ENCODE data around the gene MXRA7. TPM values are rescaled to one million over a fixed set of nuclear protein-coding genes. Genes with fewer than 3 reads are reported as not detected.
"Not testable (repeated sequence)": the region's sequence is repeated elsewhere in the genome, so short reads cannot be mapped to it uniquely, and the experiment has no call there.

MXRA7 gene
- total RNA-seq, 1 experiment from 2014 or later, result 77.9 TPM

DNA sequence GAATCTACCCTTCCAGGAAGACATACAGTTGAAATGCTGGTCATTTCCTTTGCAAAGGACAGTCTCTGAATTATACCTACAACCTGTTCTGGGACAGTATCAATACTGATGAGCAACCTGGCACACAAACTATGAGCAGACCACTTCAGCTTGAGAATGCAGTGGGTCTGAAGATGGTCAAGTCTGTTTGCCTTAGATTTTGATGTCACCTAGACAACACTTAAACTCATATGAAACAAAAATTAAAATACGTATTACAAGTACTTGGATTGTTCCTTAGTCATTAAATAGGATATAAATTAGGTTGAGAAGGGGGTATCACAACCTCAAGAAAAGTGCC, 22.8 kb upstream of the MXRA7 start:
- ATAC-seq (no peak), DNase-seq (ENCODE audit: low read depth, low spot score) (no peak)
- in situ Hi-C loops (cut with HindIII; ENCODE audit: low pct_unique_long_range_greater_than_20kb, low sequenced_read_pairs), result no loop called here
- H3K27me3 ChIP-seq (ENCODE audit: control insufficient read depth, insufficient read depth, low read length), result no peaks in the 10 kb centered on the region
- BruUV-seq (replicated peaks), result no TSS peak
- ChIA-PET CTCF (no interaction called here), POLR2A (interaction anchor here (0.6 to 0.7 kb wide), 2 partner anchors 22 to 370 kb away, joined by 4 read pairs; no protein-coding TSS in a partner anchor)
- peaks cover 25% of the 10 kb centered on the region for H3K4me1 ChIP-seq (ENCODE audit: control insufficient read depth, insufficient read depth, low read length)
- intact Hi-C loops (cut with micrococcal nuclease; ENCODE audit: unreplicated experiment), result no loop called here
- H3K27ac ChIP-seq (ENCODE audit: low read length), result peak overlapping the region; percentile 98
- H3K36me3 ChIP-seq (ENCODE audit: control insufficient read depth, insufficient read depth, low read length), result peaks cover 42% of the 10 kb centered on the region
- no peak; the same call in 1 of the 2 replicates for TF ChIP-seq POLR2AphosphoS5 (IDR thresholded peaks at IDR 0.05; ENCODE audit: low read depth, low read length)
- TF ChIP-seq, protein P1, sequence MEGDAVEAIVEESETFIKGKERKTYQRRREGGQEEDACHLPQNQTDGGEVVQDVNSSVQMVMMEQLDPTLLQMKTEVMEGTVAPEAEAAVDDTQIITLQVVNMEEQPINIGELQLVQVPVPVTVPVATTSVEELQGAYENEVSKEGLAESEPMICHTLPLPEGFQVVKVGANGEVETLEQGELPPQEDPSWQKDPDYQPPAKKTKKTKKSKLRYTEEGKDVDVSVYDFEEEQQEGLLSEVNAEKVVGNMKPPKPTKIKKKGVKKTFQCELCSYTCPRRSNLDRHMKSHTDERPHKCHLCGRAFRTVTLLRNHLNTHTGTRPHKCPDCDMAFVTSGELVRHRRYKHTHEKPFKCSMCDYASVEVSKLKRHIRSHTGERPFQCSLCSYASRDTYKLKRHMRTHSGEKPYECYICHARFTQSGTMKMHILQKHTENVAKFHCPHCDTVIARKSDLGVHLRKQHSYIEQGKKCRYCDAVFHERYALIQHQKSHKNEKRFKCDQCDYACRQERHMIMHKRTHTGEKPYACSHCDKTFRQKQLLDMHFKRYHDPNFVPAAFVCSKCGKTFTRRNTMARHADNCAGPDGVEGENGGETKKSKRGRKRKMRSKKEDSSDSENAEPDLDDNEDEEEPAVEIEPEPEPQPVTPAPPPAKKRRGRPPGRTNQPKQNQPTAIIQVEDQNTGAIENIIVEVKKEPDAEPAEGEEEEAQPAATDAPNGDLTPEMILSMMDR (IDR thresholded peaks at IDR 0.05), result no peak
- H3K4me3 ChIP-seq (ENCODE audit: low read depth in 2 of 2, low read length in 2 of 2), result peak overlapping the region; percentile 7 to 96
- H3K9me3 ChIP-seq (ENCODE audit: control insufficient read depth, insufficient read depth, low read depth, low read length), result no peaks in the 10 kb centered on the region

DNA sequence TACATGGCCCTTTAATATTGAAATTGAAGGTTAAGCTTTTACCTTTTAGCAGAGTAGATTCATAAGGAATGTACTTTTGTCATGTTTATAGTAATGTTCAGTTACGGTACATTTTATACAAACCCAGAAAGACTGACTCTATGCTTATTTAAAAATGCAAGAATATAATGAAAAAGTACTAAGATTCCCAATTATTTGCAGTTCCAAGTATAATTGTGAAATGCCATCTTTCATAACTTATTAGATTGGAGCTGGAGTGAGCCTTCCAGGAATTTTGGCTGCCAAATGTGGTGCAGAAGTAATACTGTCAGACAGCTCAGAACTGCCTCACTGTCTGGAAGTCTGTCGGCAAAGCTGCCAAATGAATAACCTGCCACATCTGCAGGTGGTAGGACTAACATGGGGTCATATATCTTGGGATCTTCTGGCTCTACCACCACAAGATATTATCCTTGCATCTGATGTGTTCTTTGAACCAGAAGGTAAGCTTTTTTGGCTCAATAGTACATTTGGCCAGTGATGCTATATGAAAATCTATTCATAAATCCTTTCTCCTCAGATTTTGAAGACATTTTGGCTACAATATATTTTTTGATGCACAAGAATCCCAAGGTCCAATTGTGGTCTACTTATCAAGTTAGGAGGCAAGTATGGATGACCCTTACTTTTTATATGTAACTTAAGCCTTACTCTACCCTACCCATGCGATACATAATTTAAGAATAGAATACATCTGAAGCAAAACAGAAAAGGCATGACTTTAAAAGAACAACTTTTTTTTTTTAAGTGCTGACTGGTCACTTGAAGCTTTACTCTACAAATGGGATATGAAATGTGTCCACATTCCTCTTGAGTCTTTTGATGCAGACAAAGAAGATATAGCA, 22.2 kb upstream of the MXRA7 start:
- intact Hi-C loops (cut with micrococcal nuclease; ENCODE audit: unreplicated experiment), result no loop called here
- TF ChIP-seq TCF7L2 (IDR thresholded peaks at IDR 0.05; ENCODE audit: low read depth, low read length), result no peak
- peak; percentile 94 for TF ChIP-seq POLR2AphosphoS5 (IDR thresholded peaks at IDR 0.05; ENCODE audit: low read depth, low read length)
- ATAC-seq (no peak), DNase-seq (ENCODE audit: low read depth, low spot score) (no peak)
- H3K4me1 ChIP-seq (ENCODE audit: control insufficient read depth, insufficient read depth, low read length), result peaks cover 24% of the 10 kb centered on the region
- no TSS peak for BruUV-seq (replicated peaks)
- CTCF ChIA-PET, result no interaction called here
- peak overlapping the region in 1 of 2 experiments; percentile 96; a peak in 3 of 4 replicates for H3K4me3 ChIP-seq (ENCODE audit: low read depth in 2 of 2, low read length in 2 of 2)
- H3K9me3 ChIP-seq (ENCODE audit: control insufficient read depth, insufficient read depth, low read depth, low read length), result no peaks in the 10 kb centered on the region
- H3K36me3 ChIP-seq (ENCODE audit: control insufficient read depth, insufficient read depth, low read length), result peaks cover 40% of the 10 kb centered on the region
- in situ Hi-C loops (cut with HindIII; ENCODE audit: low pct_unique_long_range_greater_than_20kb, low sequenced_read_pairs), result no loop called here
- POLR2A ChIA-PET, result interaction anchor here (0.6 to 0.7 kb wide), 4 partner anchors 21 to 370 kb away, joined by 4 to 6 read pairs (median 4); no protein-coding TSS in a partner anchor
- H3K27ac ChIP-seq (ENCODE audit: low read length), result peak overlapping the region; percentile 98
- H3K27me3 ChIP-seq (ENCODE audit: control insufficient read depth, insufficient read depth, low read length), result no peaks in the 10 kb centered on the region

DNA sequence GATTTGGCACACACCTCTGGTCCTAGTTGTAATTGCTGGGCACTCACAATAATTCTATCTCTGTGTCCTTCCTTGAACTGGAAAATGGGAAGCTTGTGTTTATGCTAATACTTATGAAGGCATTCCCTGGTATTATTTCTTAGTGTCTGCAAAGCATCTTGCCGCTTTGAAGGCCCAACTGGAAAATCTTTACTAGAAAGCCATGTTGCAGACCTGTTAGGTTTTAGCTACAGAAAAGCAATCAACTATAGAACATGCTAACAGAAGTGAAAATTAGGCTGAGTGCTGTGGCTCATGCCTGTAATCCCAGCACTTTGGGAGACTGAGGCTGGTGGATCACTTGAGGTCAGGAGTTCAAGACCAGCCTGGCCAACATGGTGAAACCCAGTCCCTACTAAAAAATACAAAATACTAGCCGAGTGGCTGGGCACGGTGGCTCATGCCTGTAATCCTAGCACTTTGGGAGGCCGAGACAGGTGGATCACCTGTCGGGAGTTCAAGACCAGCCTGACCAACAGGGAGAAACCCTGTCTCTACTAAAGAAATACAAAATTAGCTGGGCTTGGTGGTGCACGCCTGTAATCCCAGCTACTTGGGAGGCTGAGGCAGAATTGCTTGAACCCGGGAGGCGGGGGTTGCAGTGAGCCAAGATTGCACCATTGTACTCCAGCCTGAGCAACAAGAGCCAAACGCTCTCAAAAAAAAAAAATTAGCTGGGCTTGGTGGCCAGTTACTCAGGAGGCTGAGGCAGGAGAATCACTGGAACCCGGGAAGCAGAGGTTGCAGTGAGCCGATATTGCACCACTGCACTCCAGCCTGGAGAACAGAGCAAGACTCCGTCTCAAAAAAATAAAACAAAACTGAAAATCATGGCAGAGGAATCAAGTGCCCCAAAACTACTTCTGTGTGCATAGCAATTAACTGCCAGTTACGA, 21.3 kb upstream of the MXRA7 start:
- peaks cover 24% of the 10 kb centered on the region for H3K4me1 ChIP-seq (ENCODE audit: control insufficient read depth, insufficient read depth, low read length)
- DNase-seq (ENCODE audit: low read depth, low spot score); in situ Hi-C loops (cut with HindIII; ENCODE audit: low pct_unique_long_range_greater_than_20kb, low sequenced_read_pairs); intact Hi-C loops (cut with micrococcal nuclease; ENCODE audit: unreplicated experiment); ATAC-seq; H3K9me3 ChIP-seq (ENCODE audit: control insufficient read depth, insufficient read depth, low read depth, low read length); H3K27ac ChIP-seq (ENCODE audit: low read length); H3K27me3 ChIP-seq (ENCODE audit: control insufficient read depth, insufficient read depth, low read length); BruUV-seq (replicated peaks); H3K4me3 ChIP-seq (ENCODE audit: low read depth in 2 of 2, low read length in 2 of 2): not testable (repeated sequence)
- TF ChIP-seq POLR2AphosphoS5 (IDR thresholded peaks at IDR 0.05; ENCODE audit: low read depth, low read length), result peak; percentile 48
- H3K36me3 ChIP-seq (ENCODE audit: control insufficient read depth, insufficient read depth, low read length), result peaks cover 40% of the 10 kb centered on the region
- ChIA-PET CTCF (interaction anchor here (0.6 kb wide), 1 partner anchor 333 kb away, joined by 7 read pairs; no protein-coding TSS in a partner anchor), POLR2A (interaction anchor here (0.6 to 0.7 kb wide), 4 partner anchors 21 to 358 kb away, joined by 3 to 12 read pairs (median 5); no protein-coding TSS in a partner anchor)

Measured in Panc1 (cell line).